Measurements from ENCODE around the gene ZNF488.

Gene ZNF488

GRCh38 chr10:47381427-47382379 lies 2.4 kb downstream of the ZNF488 start:
- no peak for DNase-seq

GRCh38 chr10:47381103-47381395 lies 3.0 kb downstream of the ZNF488 start:
- peak; percentile 65 for DNase-seq

- DNase-seq, result no peak
Measured at GRCh38 chr10:47380341-47381102, 3.6 kb downstream of the ZNF488 start.

GRCh38 chr10:47379901-47380300 lies 4.2 kb downstream of the ZNF488 start:
- no peak for DNase-seq

GRCh38 chr10:47379445-47379785 lies 4.7 kb downstream of the ZNF488 start:
- DNase-seq, result no peak

GRCh38 chr10:47378606-47379444 lies 5.3 kb downstream of the ZNF488 start:
- DNase-seq, result no peak

GRCh38 chr10:47378183-47378510 lies 5.9 kb downstream of the ZNF488 start:
- no peak for DNase-seq

GRCh38 chr10:47376522-47377220 lies 7.4 kb downstream of the ZNF488 start:
- DNase-seq, result no peak

GRCh38 chr10:47374611-47375536 lies 9.2 kb downstream of the ZNF488 start:
- DNase-seq, result peak; percentile 73

GRCh38 chr10:47372726-47373125 lies 11.4 kb downstream of the ZNF488 start:
- DNase-seq, result no peak

GRCh38 chr10:47371629-47372485 lies 12.2 kb downstream of the ZNF488 start:
- DNase-seq, result no peak

- no peak for DNase-seq
Measured at GRCh38 chr10:47370878-47371277, 13.2 kb downstream of the ZNF488 start.

GRCh38 chr10:47370015-47370767 lies 13.9 kb downstream of the ZNF488 start:
- no peak for DNase-seq

GRCh38 chr10:47369251-47369894 lies 14.7 kb downstream of the ZNF488 start:
- DNase-seq, result no peak

- DNase-seq, result no peak
Measured at GRCh38 chr10:47368431-47369180, 15.5 kb downstream of the ZNF488 start.

- no peak for DNase-seq
Measured at GRCh38 chr10:47367646-47368045, 16.4 kb downstream of the ZNF488 start.

- DNase-seq, result no peak
Measured at GRCh38 chr10:47366731-47367460, 17.2 kb downstream of the ZNF488 start.

- no peak for DNase-seq
Measured at GRCh38 chr10:47366181-47366631, 17.9 kb downstream of the ZNF488 start.
